Endodermal cell (in vitro differentiated cells): ENCODE data around the gene SLC7A14. TPM values are rescaled to one million over a fixed set of nuclear protein-coding genes. Genes with fewer than 3 reads are reported as not detected.
A peak's percentile ranks its signal among the peaks of the same experiment; 100 is the strongest.

Experiments used
- DNase-seq: peaks from one replicate; pipeline ENCODE4 v3.0.0-alpha.2; 2017
- H3K27ac ChIP-seq: 2 replicates; pipeline ENCODE4 v1.5.1; 2013; ENCODE audit warnings: mild to moderate bottlenecking, low read depth, low read length, moderate library complexity
- H3K27me3 ChIP-seq: 2 replicates; pipeline ENCODE4 v1.6.1; 2013; ENCODE audit warnings: mild to moderate bottlenecking, low read length, moderate library complexity; ENCODE audit not compliant: insufficient read depth, control insufficient read depth, poor library complexity, severe bottlenecking
- H3K36me3 ChIP-seq: 2 replicates; pipeline ENCODE4 v1.7.0; 2013; ENCODE audit warnings: mild to moderate bottlenecking, low read length, moderate library complexity; ENCODE audit not compliant: control insufficient read depth, insufficient read depth
- H3K4me1 ChIP-seq: one replicate; pipeline ENCODE4 v1.7.0; 2013; ENCODE audit warnings: low read length; ENCODE audit not compliant: control insufficient read depth, insufficient read depth
- H3K4me3 ChIP-seq: 2 replicates; pipeline ENCODE4 v1.5.1; 2013; ENCODE audit warnings: mild to moderate bottlenecking, low read length, moderate library complexity
- H3K9ac ChIP-seq: 2 replicates; pipeline ENCODE4 v1.6.1; 2013; ENCODE audit warnings: mild to moderate bottlenecking, low read length, moderate library complexity; ENCODE audit not compliant: poor library complexity, severe bottlenecking; ENCODE audit errors: extremely low read depth
- H3K9me3 ChIP-seq: 2 replicates; pipeline ENCODE4 v1.6.1; 2013; ENCODE audit warnings: mild to moderate bottlenecking, low read length, moderate library complexity; ENCODE audit not compliant: control insufficient read depth
- H3K27ac Mint-ChIP-seq: 2 replicates; pipeline ENCODE4 v1.8.0; 2020; ENCODE audit warnings: mixed read lengths
- H3K27me3 Mint-ChIP-seq: 2 replicates; pipeline ENCODE4 v1.8.0; 2021; ENCODE audit warnings: mild to moderate bottlenecking, mixed read lengths; ENCODE audit not compliant: insufficient read depth
- H3K36me3 Mint-ChIP-seq: 2 replicates; pipeline ENCODE4 v1.8.0; 2020; ENCODE audit warnings: low read depth, mixed read lengths
- H3K4me1 Mint-ChIP-seq: 2 replicates; pipeline ENCODE4 v1.8.0; 2020; ENCODE audit warnings: mixed read lengths
- H3K4me3 Mint-ChIP-seq: 2 replicates; pipeline ENCODE4 v1.8.0; 2020; ENCODE audit warnings: mild to moderate bottlenecking, moderate library complexity, mixed read lengths
- H3K9me3 Mint-ChIP-seq: 2 replicates; pipeline ENCODE4 v1.8.0; 2020; ENCODE audit warnings: mild to moderate bottlenecking, mixed read lengths
- CTCF ChIP-seq: fragments of 200-600 bp; sonication (generic); conservative IDR thresholded peaks from 2 replicates; pipeline ENCODE4 v1.5.0; 2021; ENCODE audit warnings: antibody characterized with exemption, mild to moderate bottlenecking
- WGBS, 2 experiments: methylation state at CpG; one replicate each; pipeline versions ENCODE4 v1.1.5 to v1.1.7; 2013; ENCODE audit warnings: missing lambda C conversion rate in 2 of 2, mixed read lengths in 1 of 2; ENCODE audit not compliant: insufficient coverage in 1 of 2, insufficient read length in 1 of 2; 5-methylcytosine and 5-hydroxymethylcytosine counted together
- total RNA-seq, 2 donors: library from RNA; stranded (reverse); fragmentation: NEBNext Ultra II Directional in 1 of 2; extraction: Animal tissue kit (Norgen Biotek cat#: 25700) in 1 of 2; gene quantifications; 2 replicates in 1 of 2; 3 replicates in 1 of 2; pipeline ENCODE4 v1.2.1, GENCODE V29; 2021

Gene SLC7A14
- total RNA-seq, 2 donors from 2014 or later: 0.29 to 0.42 TPM

- TF ChIP-seq CTCF: no peak
Measured at GRCh38 chr3:170500995-170501394, 84.9 kb downstream of the SLC7A14 start.

GRCh38 chr3:170500462-170500861 is 85.4 kb downstream of the SLC7A14 start:
- H3K9ac ChIP-seq: no peak overlapping the region
- no peaks in the 10 kb centered on the region for H3K4me1 ChIP-seq
- DNase-seq: no peak
- no peaks in the 10 kb centered on the region for H3K27me3 ChIP-seq
- H3K27ac ChIP-seq: no peak overlapping the region
- no peaks in the 10 kb centered on the region for H3K9me3 ChIP-seq
- Mint-ChIP-seq H3K27ac (no peak overlapping the region), H3K36me3 (no peaks in the 10 kb centered on the region), H3K9me3 (no peaks in the 10 kb centered on the region), H3K27me3 (peaks cover 3% of the 10 kb centered on the region), H3K4me1 (peaks cover 3% of the 10 kb centered on the region), H3K4me3 (no peak overlapping the region)
- 100% methylated on average over 2 of the region's 2 CpGs; no CpG with 5 or more reads in 1 of the 2 experiments for WGBS, 2 experiments
- no peak for TF ChIP-seq CTCF
- no peak overlapping the region for H3K4me3 ChIP-seq
- H3K36me3 ChIP-seq: no peaks in the 10 kb centered on the region

More at GRCh38 chr3:170500995-170501394, 84.9 kb downstream of the SLC7A14 start:
- Histone ChIP-seq H3K27ac (no peak overlapping the region), H3K4me3 (no peak overlapping the region), H3K9me3 (no peaks in the 10 kb centered on the region), H3K27me3 (no peaks in the 10 kb centered on the region), H3K9ac (no peak overlapping the region), H3K4me1 (peaks cover under 1% of the 10 kb centered on the region), H3K36me3 (no peaks in the 10 kb centered on the region)
- Mint-ChIP-seq H3K4me1 (peaks cover 3% of the 10 kb centered on the region), H3K27ac (no peak overlapping the region), H3K4me3 (no peak overlapping the region), H3K27me3 (no peaks in the 10 kb centered on the region), H3K9me3 (no peaks in the 10 kb centered on the region), H3K36me3 (no peaks in the 10 kb centered on the region)
- DNase-seq: no peak
- 87 to 91% methylated on average over 3 to 7 of the region's 7 CpGs for WGBS, 2 experiments

GRCh38 chr3:170499562-170500156 is 86.2 kb downstream of the SLC7A14 start:
- Mint-ChIP-seq H3K4me1 (peaks cover 3% of the 10 kb centered on the region), H3K27ac (no peak overlapping the region), H3K27me3 (peaks cover 3% of the 10 kb centered on the region), H3K4me3 (no peak overlapping the region), H3K9me3 (no peaks in the 10 kb centered on the region), H3K36me3 (no peaks in the 10 kb centered on the region)
- peak; percentile 74 for DNase-seq
- peak; percentile 88 for TF ChIP-seq CTCF
- no peaks in the 10 kb centered on the region for H3K27me3 ChIP-seq
- H3K4me1 ChIP-seq: no peaks in the 10 kb centered on the region
- WGBS, 2 experiments: 70 to 82% methylated on average over 3 of the region's 3 CpGs
- no peak overlapping the region for H3K4me3 ChIP-seq
- H3K27ac ChIP-seq: no peak overlapping the region
- H3K36me3 ChIP-seq: no peaks in the 10 kb centered on the region
- H3K9me3 ChIP-seq: no peaks in the 10 kb centered on the region
- no peak overlapping the region for H3K9ac ChIP-seq
